Measurements from ENCODE around the gene H3-3A. TPM values are rescaled to one million over a fixed set of nuclear protein-coding genes. Genes with fewer than 3 reads are reported as not detected.

Gene H3-3A
- total and polyA plus RNA-seq, 2 of the 8 experiments (the other 6 are each of a cell fraction or from before 2014, with no cell fraction given) = 1,157 to 1,223 TPM

DNA sequence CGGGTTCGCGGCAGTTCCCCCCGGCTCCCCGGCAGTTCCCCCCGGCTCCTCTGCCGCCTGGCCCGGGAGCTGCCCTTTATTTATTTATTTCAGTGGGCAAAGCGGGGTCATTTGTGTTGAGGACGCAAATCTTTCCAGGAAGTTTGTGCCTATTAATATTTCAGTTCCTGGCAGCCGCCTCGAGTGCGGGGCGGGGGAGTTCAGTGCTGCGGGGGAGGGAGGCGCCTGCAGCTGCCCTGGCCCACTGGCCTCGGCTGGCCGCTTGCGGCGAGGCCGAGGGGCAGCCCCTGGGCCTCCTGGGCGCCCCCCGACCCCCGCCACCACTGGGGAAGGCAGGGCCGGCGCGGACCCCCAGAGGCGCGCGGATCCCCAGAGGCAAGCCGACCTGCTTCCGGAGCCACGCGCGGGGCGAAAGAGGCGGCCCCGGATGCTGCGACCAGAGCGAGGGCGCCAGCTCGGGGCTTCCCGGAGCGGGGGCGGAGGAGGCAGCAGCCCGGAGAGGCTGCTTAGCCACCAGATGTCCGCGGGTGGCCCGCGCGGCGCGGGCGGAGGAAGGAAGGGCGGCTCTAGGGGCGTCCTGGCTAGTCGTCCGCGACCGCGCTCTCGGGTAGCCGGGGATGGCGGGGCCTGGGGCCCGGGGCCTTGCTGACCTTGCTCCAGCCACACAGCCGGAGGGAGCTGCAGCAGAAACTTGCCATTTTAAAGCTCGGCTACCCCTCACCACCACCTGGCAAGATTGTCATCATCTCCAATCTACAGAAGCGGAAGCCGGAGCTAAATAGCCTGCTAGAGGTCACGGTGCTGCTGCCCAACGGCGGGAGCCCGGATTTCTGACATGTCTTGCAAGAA lies 48.0 kb downstream of the H3-3A start (continued):
- TF ChIP-seq GABPA (IDR thresholded peaks at IDR 0.05; ENCODE audit: borderline replicate concordance, insufficient read depth, low read length) (0 out of 2 replicates have a peak, but pooled peaks have one; percentile 1), KDM4A (IDR thresholded peaks at IDR 0.05; ENCODE audit: low read depth, low read length, severe bottlenecking) (peak; percentile 31)

Measured in H1 (cell line).